IPS-20b (cell line): ENCODE measurements around the gene CKAP2L.
A peak's percentile ranks its signal among the peaks of the same experiment; 100 is the strongest.

ENCODE experiments used
- H3K27ac ChIP-seq: one replicate; pipeline ENCODE4 v1.5.1; 2013; ENCODE audit warnings: low read length
- H3K27me3 ChIP-seq: 2 replicates; pipeline ENCODE4 v1.6.1; 2013; ENCODE audit warnings: mild to moderate bottlenecking, low read length, inconsistent platforms; ENCODE audit not compliant: insufficient read depth
- H3K36me3 ChIP-seq: 2 replicates; pipeline ENCODE4 v1.6.1; 2013; ENCODE audit warnings: low read depth, mild to moderate bottlenecking, inconsistent platforms, low read length, moderate library complexity; ENCODE audit not compliant: insufficient read depth
- H3K4me1 ChIP-seq: 2 replicates; pipeline ENCODE4 v1.6.1; 2013; ENCODE audit warnings: mild to moderate bottlenecking, control low read depth, inconsistent platforms, low read length, moderate library complexity; ENCODE audit not compliant: insufficient read depth
- H3K4me3 ChIP-seq: 2 replicates; pipeline ENCODE4 v1.5.1; 2013; ENCODE audit warnings: mild to moderate bottlenecking, low read length, inconsistent platforms
- H3K9ac ChIP-seq: 2 replicates; pipeline ENCODE4 v1.6.1; 2013; ENCODE audit warnings: low read depth, mild to moderate bottlenecking, inconsistent platforms, low read length, moderate library complexity
- H3K9me3 ChIP-seq: 2 replicates; pipeline ENCODE4 v1.6.1; 2013; ENCODE audit warnings: mild to moderate bottlenecking, low read depth, low read length, inconsistent platforms; ENCODE audit not compliant: insufficient read depth

The CKAP2L gene, protein sequence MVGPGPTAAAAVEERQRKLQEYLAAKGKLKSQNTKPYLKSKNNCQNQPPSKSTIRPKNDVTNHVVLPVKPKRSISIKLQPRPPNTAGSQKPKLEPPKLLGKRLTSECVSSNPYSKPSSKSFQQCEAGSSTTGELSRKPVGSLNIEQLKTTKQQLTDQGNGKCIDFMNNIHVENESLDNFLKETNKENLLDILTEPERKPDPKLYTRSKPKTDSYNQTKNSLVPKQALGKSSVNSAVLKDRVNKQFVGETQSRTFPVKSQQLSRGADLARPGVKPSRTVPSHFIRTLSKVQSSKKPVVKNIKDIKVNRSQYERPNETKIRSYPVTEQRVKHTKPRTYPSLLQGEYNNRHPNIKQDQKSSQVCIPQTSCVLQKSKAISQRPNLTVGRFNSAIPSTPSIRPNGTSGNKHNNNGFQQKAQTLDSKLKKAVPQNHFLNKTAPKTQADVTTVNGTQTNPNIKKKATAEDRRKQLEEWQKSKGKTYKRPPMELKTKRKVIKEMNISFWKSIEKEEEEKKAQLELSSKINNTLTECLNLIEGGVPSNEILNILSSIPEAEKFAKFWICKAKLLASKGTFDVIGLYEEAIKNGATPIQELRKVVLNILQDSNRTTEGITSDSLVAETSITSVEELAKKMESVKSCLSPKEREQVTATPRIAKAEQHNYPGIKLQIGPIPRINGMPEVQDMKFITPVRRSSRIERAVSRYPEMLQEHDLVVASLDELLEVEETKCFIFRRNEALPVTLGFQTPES

GRCh38 chr2:112764071-112765044 lies at the start of gene CKAP2L:
Gene CKAP2L (minus strand): TSS chr2:112764609. CDS start chr2:112764598, 11 bp downstream.
- no peaks in the 10 kb centered on the region for H3K9me3 ChIP-seq
- H3K27ac ChIP-seq, result no peak within 1 kb of the TSS

GRCh38 chr2:112813280-112813966 lies 49.0 kb upstream of the CKAP2L start:
- no peaks in the 10 kb centered on the region for H3K9me3 ChIP-seq
- no peak overlapping the region for H3K27ac ChIP-seq
- H3K36me3 ChIP-seq, result no peaks in the 10 kb centered on the region
- H3K9ac ChIP-seq, result no peak overlapping the region
- no peak overlapping the region for H3K4me3 ChIP-seq
- peaks cover 21% of the 10 kb centered on the region for H3K4me1 ChIP-seq
- H3K27me3 ChIP-seq, result no peaks in the 10 kb centered on the region

More at GRCh38 chr2:112764071-112765044, at the start of gene CKAP2L:
- Histone ChIP-seq H3K4me1 (peaks cover 4% of the 10 kb centered on the region; the same call in 1 of the 2 replicates), H3K4me3 (peak within 1 kb of the TSS; percentile 82), H3K9ac (peak within 1 kb of the TSS; percentile 67; the same call in 1 of the 2 replicates), H3K27me3 (no peaks in the 10 kb centered on the region), H3K36me3 (peaks cover 23% of the 10 kb centered on the region)

GRCh38 chr2:112812318-112813267 lies 48.2 kb upstream of the CKAP2L start:
- Histone ChIP-seq H3K9ac (no peak overlapping the region), H3K4me1 (peaks cover 21% of the 10 kb centered on the region), H3K9me3 (no peaks in the 10 kb centered on the region), H3K27me3 (no peaks in the 10 kb centered on the region), H3K27ac (no peak overlapping the region), H3K4me3 (no peak overlapping the region), H3K36me3 (no peaks in the 10 kb centered on the region)

DNA sequence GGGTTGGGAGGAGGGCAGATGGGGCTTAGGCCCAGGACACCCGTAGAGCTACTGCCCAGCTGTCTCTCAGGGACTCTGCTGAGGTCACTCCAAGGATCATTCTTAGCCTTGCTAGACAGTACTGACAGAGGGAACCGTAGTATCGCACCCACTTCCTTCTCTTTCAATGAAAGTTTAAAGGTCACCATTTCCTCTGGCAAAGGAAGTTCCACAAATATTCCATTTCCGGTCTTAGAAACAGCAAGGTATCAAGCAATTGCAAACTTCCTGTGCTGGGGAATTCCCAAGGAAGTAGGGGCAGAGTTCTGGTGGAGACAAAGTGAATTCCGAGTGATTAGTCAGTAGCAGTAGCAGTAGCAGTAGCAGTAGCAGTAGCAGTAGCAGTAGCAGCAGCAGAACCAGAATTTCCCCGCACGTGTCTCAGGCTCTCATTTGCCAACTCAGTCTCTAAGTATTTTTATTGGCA lies 47.5 kb upstream of the CKAP2L start:
- Histone ChIP-seq H3K4me3 (no peak overlapping the region), H3K36me3 (no peaks in the 10 kb centered on the region), H3K9ac (no peak overlapping the region), H3K27ac (no peak overlapping the region), H3K9me3 (0 out of 2 replicates have a peak, but pooled peaks cover 3% of the 10 kb centered on the region), H3K4me1 (peaks cover 21% of the 10 kb centered on the region), H3K27me3 (no peaks in the 10 kb centered on the region)

GRCh38 chr2:112811276-112811831 lies 46.9 kb upstream of the CKAP2L start:
- Histone ChIP-seq H3K27me3 (no peaks in the 10 kb centered on the region), H3K4me3 (no peak overlapping the region), H3K9ac (no peak overlapping the region), H3K4me1 (peaks cover 19% of the 10 kb centered on the region), H3K9me3 (0 out of 2 replicates have a peak, but pooled peaks cover 3% of the 10 kb centered on the region), H3K36me3 (no peaks in the 10 kb centered on the region), H3K27ac (no peak overlapping the region)

DNA sequence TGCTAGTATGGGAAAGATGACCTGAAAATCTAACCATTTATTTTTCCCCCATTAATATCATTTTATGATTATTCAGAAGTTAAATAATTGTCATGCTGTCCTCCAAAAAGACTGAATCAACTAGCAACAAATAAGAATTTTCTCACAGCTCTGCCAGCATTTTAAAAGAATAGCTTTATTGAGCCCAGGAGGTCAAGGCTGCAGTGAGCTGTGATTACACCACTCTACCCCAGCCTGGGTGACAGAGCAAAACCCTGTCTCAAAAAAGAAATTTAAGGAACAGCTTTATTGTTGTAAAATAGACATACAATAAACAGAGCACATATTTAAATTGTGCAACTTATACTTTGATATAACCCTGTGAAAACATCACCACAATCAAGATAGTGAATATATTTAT lies 44.7 kb upstream of the CKAP2L start:
- Histone ChIP-seq H3K27me3 (no peaks in the 10 kb centered on the region), H3K27ac (no peak overlapping the region)

DNA sequence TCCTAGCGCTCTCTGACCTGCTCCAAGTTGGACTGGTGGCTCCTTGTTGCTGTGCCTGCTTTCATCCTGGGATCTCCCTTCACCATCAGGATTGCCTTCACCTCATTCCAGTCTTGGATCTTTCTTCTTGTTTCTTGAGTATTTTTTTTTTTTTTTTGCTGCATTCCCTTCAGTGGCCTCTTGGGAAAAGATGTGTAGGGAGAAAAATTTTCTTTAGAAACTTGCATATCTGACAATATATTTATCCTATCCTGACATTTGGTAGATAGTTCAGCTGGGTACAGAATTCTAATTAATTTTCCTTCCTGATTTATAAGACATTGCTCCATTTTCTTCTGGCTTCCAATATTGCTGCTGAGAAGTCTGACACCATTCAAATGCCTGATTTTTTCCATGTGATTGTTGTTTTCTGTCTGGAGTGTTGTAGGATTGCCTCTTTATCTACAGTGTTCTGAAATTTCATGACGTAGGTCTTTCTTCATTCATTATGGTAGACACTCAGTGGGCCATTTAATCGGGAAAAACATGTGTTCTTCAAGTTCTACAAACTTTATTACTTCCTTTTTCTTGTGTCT lies 42.9 kb upstream of the CKAP2L start:
- Histone ChIP-seq H3K4me1 (no peaks in the 10 kb centered on the region), H3K27me3 (no peaks in the 10 kb centered on the region), H3K9ac (no peak overlapping the region), H3K27ac (no peak overlapping the region), H3K9me3 (0 out of 2 replicates have a peak, but pooled peaks cover 3% of the 10 kb centered on the region), H3K36me3 (no peaks in the 10 kb centered on the region), H3K4me3 (no peak overlapping the region)

More for the DNA sequence above, 44.7 kb upstream of the CKAP2L start:
- Histone ChIP-seq H3K4me3 (no peak overlapping the region), H3K36me3 (no peaks in the 10 kb centered on the region), H3K9ac (no peak overlapping the region), H3K9me3 (0 out of 2 replicates have a peak, but pooled peaks cover 3% of the 10 kb centered on the region), H3K4me1 (peaks cover 14% of the 10 kb centered on the region)

GRCh38 chr2:112805542-112805941 lies 41.1 kb upstream of the CKAP2L start:
- Histone ChIP-seq H3K27me3 (no peaks in the 10 kb centered on the region), H3K36me3 (no peaks in the 10 kb centered on the region), H3K27ac (no peak overlapping the region), H3K9ac (no peak overlapping the region), H3K9me3 (0 out of 2 replicates have a peak, but pooled peaks cover 3% of the 10 kb centered on the region), H3K4me1 (0 out of 2 replicates have a peak, but pooled peaks cover 5% of the 10 kb centered on the region), H3K4me3 (no peak overlapping the region)

DNA sequence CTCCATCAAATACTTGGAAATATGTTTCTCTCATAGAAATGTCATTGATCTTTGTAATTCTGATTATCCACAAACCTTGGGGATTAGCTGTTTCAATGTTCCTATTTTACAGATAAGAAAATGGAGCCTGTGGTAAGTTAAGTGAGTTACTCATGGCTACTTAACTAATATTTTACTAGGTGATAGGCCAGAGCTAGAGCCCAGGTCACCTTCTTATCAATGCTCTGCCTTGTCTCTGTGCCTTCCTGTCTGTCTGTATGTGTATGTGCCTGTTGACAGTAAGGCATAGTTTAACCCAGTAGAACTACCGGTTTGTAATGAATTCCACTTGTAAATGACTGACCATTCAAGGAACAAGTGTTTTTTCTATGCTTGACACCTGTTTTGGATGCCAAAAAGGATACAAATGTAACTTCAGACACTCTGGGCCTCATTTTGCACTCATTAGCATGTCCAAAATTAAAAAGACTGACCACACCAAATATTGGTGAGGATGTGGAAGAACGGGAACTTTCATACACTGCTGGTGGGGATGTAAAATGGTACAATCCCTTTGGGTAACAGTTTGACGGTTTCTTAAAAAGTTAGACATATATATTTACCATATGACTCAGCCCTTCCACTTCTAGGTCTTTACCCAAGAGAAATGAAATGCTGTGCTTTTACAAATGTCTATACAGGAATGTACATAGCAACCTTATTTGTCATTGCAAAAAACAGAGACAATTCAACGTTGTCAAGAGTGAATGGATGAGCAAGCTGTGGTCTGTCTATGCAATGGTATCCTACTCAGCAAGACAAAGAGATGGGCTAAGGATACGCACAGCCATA lies 39.5 kb upstream of the CKAP2L start:
- no peaks in the 10 kb centered on the region for H3K36me3 ChIP-seq
- H3K9me3 ChIP-seq, result 0 out of 2 replicates have a peak, but pooled peaks cover 3% of the 10 kb centered on the region
- H3K9ac ChIP-seq, result no peak overlapping the region
- no peak overlapping the region for H3K27ac ChIP-seq
- no peak overlapping the region for H3K4me3 ChIP-seq
- H3K4me1 ChIP-seq, result 0 out of 2 replicates have a peak, but pooled peaks cover 5% of the 10 kb centered on the region
- no peaks in the 10 kb centered on the region for H3K27me3 ChIP-seq
